Testis (tissue), 3 donors: ENCODE measurements around the gene CPZ. TPM values are rescaled to one million over a fixed set of nuclear protein-coding genes. Genes with fewer than 3 reads are reported as not detected.

Experiments used
- DNase-seq: peaks from one replicate; pipeline ENCODE4 v3.0.0-alpha.2; 2019
- H3K27ac ChIP-seq, 2 donors: fragments of 200-600 bp; sonication (generic); one replicate each; pipeline ENCODE4 v1.5.1; 2019
- H3K27me3 ChIP-seq: fragments of 200-600 bp; sonication (generic); one replicate; pipeline ENCODE4 v1.5.1; 2019
- H3K36me3 ChIP-seq: fragments of 200-600 bp; sonication (generic); one replicate; pipeline ENCODE4 v1.5.1; 2017; ENCODE audit warnings: low read depth; ENCODE audit errors: missing control alignments
- H3K4me1 ChIP-seq: fragments of 200-600 bp; sonication (generic); one replicate; pipeline ENCODE4 v1.5.1; 2019
- H3K4me3 ChIP-seq, 2 donors: fragments of 200-600 bp; sonication (generic); one replicate each; pipeline ENCODE4 v1.5.1; 2017 to 2019
- H3K9me3 ChIP-seq: fragments of 200-600 bp; sonication (generic); one replicate; pipeline ENCODE4 v1.5.1; 2017
- CTCF ChIP-seq, 3 experiments: fragments of 450-650 bp in 2 of 3; fragments of 200-600 bp in 1 of 3; sonication (generic) in 1 of 3; IDR thresholded peaks; one replicate each; pipeline ENCODE4 v1.5.1; 2016 to 2019; ENCODE audit warnings: antibody characterized with exemption in 3 of 3, mild to moderate bottlenecking in 2 of 3, moderate library complexity in 1 of 3
- POLR2A ChIP-seq: fragments of 450-650 bp; IDR thresholded peaks from one replicate; pipeline ENCODE4 v1.6.1; 2017; ENCODE audit warnings: antibody characterized with exemption, mild to moderate bottlenecking, moderate library complexity
- WGBS, 2 donors: methylation state at CpG; one replicate each; pipeline ENCODE4 v1.1.5; 2018; 5-methylcytosine and 5-hydroxymethylcytosine counted together
- intact Hi-C: fragments of 100-400 bp; cut with DNase I; formaldehyde crosslinking; loops from one replicate; pipeline ENCODE4 v1.15.1; 2023; ENCODE audit warnings: low total_unique reads
- polyA plus RNA-seq: library from polyadenylated mRNA; stranded (reverse); fragments of 350-450 nt; fragmentation: Illumina TruSeq; extraction: RNeasy Lipid Tissue Mini Kit (QIAGEN cat#74804); gene quantifications from one replicate; pipeline ENCODE4 v1.2.3, GENCODE V29; 2014; ENCODE audit warnings: low read depth, low replicate concordance; ENCODE audit not compliant: insufficient read depth
- total RNA-seq, 2 donors: library from RNA; depleted of rRNA; stranded (reverse); fragments of >200 nt; gene quantifications; one replicate each; pipeline ENCODE4 v1.2.3, GENCODE V29; 2016

The CPZ gene
- total and polyA plus RNA-seq, 3 donors from 2014 or later, result 2.0 to 21.9 (median 10.2) TPM

- H3K4me3 ChIP-seq, result no peak overlapping the region
- 69 to 77% methylated on average over 32 of the region's 32 CpGs for WGBS, 2 donors
- no peaks in the 10 kb centered on the region for H3K27me3 ChIP-seq
- H3K27ac ChIP-seq, result no peak overlapping the region
- TF ChIP-seq CTCF (IDR thresholded peaks at IDR 0.05) (no peak), POLR2A (no peak)
- DNase-seq, result no peak
- H3K36me3 ChIP-seq, result no peaks in the 10 kb centered on the region
- no peaks in the 10 kb centered on the region for H3K4me1 ChIP-seq
- intact Hi-C loops, result no loop called here
- H3K9me3 ChIP-seq, result no peaks in the 10 kb centered on the region
These were observed 47.7 kb upstream of the CPZ start for GRCh38 chr4:8544741-8545438.

- no peak overlapping the region for H3K27ac ChIP-seq
- H3K4me1 ChIP-seq, result no peaks in the 10 kb centered on the region
- H3K27me3 ChIP-seq, result no peaks in the 10 kb centered on the region
- no peak for TF ChIP-seq POLR2A
- TF ChIP-seq CTCF (IDR thresholded peaks at IDR 0.05), result no peak
- no peak overlapping the region for H3K4me3 ChIP-seq
- no peaks in the 10 kb centered on the region for H3K36me3 ChIP-seq
- no peak for DNase-seq
- intact Hi-C loops, result no loop called here
- no peaks in the 10 kb centered on the region for H3K9me3 ChIP-seq
- 83 to 87% methylated on average over 9 of the region's 9 CpGs for WGBS, 2 donors
These were observed 47.2 kb upstream of the CPZ start for GRCh38 chr4:8545439-8545765.

- H3K36me3 ChIP-seq, result no peaks in the 10 kb centered on the region
- TF ChIP-seq POLR2A (no peak), CTCF (IDR thresholded peaks at IDR 0.05) (no peak)
- no peaks in the 10 kb centered on the region for H3K27me3 ChIP-seq
- H3K4me3 ChIP-seq, result no peak overlapping the region
- no peaks in the 10 kb centered on the region for H3K4me1 ChIP-seq
- WGBS, 2 donors, result 87 to 92% methylated on average over 8 of the region's 8 CpGs
- no peaks in the 10 kb centered on the region for H3K9me3 ChIP-seq
- intact Hi-C loops, result no loop called here
- no peak overlapping the region for H3K27ac ChIP-seq
- no peak for DNase-seq
These were observed 45.8 kb upstream of the CPZ start for GRCh38 chr4:8546766-8547107.

- TF ChIP-seq CTCF (IDR thresholded peaks at IDR 0.05) (peak in 1 of 3 experiments; percentile 9), POLR2A (no peak)
- H3K9me3 ChIP-seq, result no peaks in the 10 kb centered on the region
- H3K27ac ChIP-seq, result no peak overlapping the region
- H3K4me3 ChIP-seq, result no peak overlapping the region
- H3K36me3 ChIP-seq, result no peaks in the 10 kb centered on the region
- 74 to 83% methylated on average over 15 to 16 of the region's 16 CpGs for WGBS, 2 donors
- H3K27me3 ChIP-seq, result no peaks in the 10 kb centered on the region
- no peak for DNase-seq
- intact Hi-C loops, result no loop called here
- no peaks in the 10 kb centered on the region for H3K4me1 ChIP-seq
These were observed 45.3 kb upstream of the CPZ start for GRCh38 chr4:8547108-8547911.
